ENCODE measurements around the gene IRF9.

- TF ChIP-seq POLR2AphosphoS5 (IDR thresholded peaks at IDR 0.05) = no peak
- TF ChIP-seq CTCF (IDR thresholded peaks at IDR 0.05) = no peak
- no peak for TF ChIP-seq POLR2A (IDR thresholded peaks at IDR 0.05)
Observed at GRCh38 chr14:24145219-24145618, 15.8 kb upstream of the IRF9 start.
